HEK293 (cell line): ENCODE measurements around the gene P2RY6.

Experiments
- CTCF ChIP-seq: fragments of 450-650 bp; formaldehyde crosslinking; IDR thresholded peaks from 2 replicates; pipeline ENCODE4 v1.5.1; 2016; ENCODE audit warnings: missing biosample characterization, missing genetic modification characterization
- KLF8 ChIP-seq: fragments of 450-650 bp; formaldehyde crosslinking; IDR thresholded peaks from 2 replicates; pipeline ENCODE4 v1.5.1; 2016; ENCODE audit warnings: missing biosample characterization, missing genetic modification characterization
- PRDM6 ChIP-seq: fragments of 450-650 bp; formaldehyde crosslinking; IDR thresholded peaks from 2 replicates; pipeline ENCODE4 v1.5.1; 2017; ENCODE audit warnings: missing biosample characterization, missing genetic modification characterization
- REST ChIP-seq: fragments of 450-650 bp; formaldehyde crosslinking; IDR thresholded peaks from 2 replicates; pipeline ENCODE4 v1.5.1; 2016; ENCODE audit warnings: missing biosample characterization, missing genetic modification characterization
- YY1 ChIP-seq: fragments of 450-650 bp; formaldehyde crosslinking; IDR thresholded peaks from 2 replicates; pipeline ENCODE4 v1.5.1; 2018; ENCODE audit warnings: missing biosample characterization, missing genetic modification characterization
- ZBTB20 ChIP-seq: fragments of 450-650 bp; formaldehyde crosslinking; IDR thresholded peaks from 2 replicates; pipeline ENCODE4 v1.5.1; 2016; ENCODE audit warnings: missing biosample characterization, missing genetic modification characterization
- ZBTB6 ChIP-seq: fragments of 450-650 bp; formaldehyde crosslinking; IDR thresholded peaks from 2 replicates; pipeline ENCODE4 v1.5.1; 2017; ENCODE audit warnings: missing biosample characterization, missing genetic modification characterization
- ZBTB8A ChIP-seq: fragments of 450-650 bp; formaldehyde crosslinking; IDR thresholded peaks from 2 replicates; pipeline ENCODE4 v1.5.1; 2016; ENCODE audit warnings: missing biosample characterization, missing genetic modification characterization
- ZNF121 ChIP-seq: fragments of 450-650 bp; formaldehyde crosslinking; IDR thresholded peaks from 2 replicates; pipeline ENCODE4 v1.5.1; 2016; ENCODE audit warnings: missing biosample characterization, missing genetic modification characterization
- ZNF175 ChIP-seq: fragments of 450-650 bp; formaldehyde crosslinking; IDR thresholded peaks from 2 replicates; pipeline ENCODE4 v1.5.1; 2016; ENCODE audit warnings: missing biosample characterization, missing genetic modification characterization
- ZNF18 ChIP-seq: fragments of 450-650 bp; formaldehyde crosslinking; IDR thresholded peaks from 2 replicates; pipeline ENCODE4 v1.5.1; 2016; ENCODE audit warnings: missing biosample characterization, missing genetic modification characterization
- ZNF664 ChIP-seq: fragments of 450-650 bp; formaldehyde crosslinking; IDR thresholded peaks from 2 replicates; pipeline ENCODE4 v1.5.1; 2016; ENCODE audit warnings: missing biosample characterization, missing genetic modification characterization

- TF ChIP-seq ZNF18 (tag by site-specific recombination): no peak
- TF ChIP-seq CTCF (tag by site-specific recombination): no peak
- TF ChIP-seq KLF8 (tag by site-specific recombination): no peak
- TF ChIP-seq ZBTB20 (tag by site-specific recombination): no peak
- TF ChIP-seq ZNF121: no peak
- TF ChIP-seq ZBTB6 (tag by site-specific recombination): no peak
- TF ChIP-seq YY1 (tag by site-specific recombination): no peak
- no peak for TF ChIP-seq ZNF175
- TF ChIP-seq ZNF664: no peak
- TF ChIP-seq REST (tag by site-specific recombination): no peak
- TF ChIP-seq ZBTB8A (tag by site-specific recombination): no peak
- no peak for TF ChIP-seq PRDM6 (tag by site-specific recombination)
These were observed 35.9 kb upstream of the P2RY6 start for GRCh38 chr11:73236205-73236765.
